Activated CD4-positive, CD25-positive, alpha-beta regulatory T cell (primary cell): ENCODE results near the gene FKBP4.
A peak's percentile ranks its signal among the peaks of the same experiment; 100 is the strongest.
"Not testable (repeated sequence)": the region's sequence is repeated elsewhere in the genome, so short reads cannot be mapped to it uniquely, and the experiment has no call there.

ENCODE experiments used
- DNase-seq, 4 experiments: peaks; one replicate each; lab custom pipeline; 2025; lab: John Stamatoyannopoulos, UW

Gene FKBP4, protein sequence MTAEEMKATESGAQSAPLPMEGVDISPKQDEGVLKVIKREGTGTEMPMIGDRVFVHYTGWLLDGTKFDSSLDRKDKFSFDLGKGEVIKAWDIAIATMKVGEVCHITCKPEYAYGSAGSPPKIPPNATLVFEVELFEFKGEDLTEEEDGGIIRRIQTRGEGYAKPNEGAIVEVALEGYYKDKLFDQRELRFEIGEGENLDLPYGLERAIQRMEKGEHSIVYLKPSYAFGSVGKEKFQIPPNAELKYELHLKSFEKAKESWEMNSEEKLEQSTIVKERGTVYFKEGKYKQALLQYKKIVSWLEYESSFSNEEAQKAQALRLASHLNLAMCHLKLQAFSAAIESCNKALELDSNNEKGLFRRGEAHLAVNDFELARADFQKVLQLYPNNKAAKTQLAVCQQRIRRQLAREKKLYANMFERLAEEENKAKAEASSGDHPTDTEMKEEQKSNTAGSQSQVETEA

DNA sequence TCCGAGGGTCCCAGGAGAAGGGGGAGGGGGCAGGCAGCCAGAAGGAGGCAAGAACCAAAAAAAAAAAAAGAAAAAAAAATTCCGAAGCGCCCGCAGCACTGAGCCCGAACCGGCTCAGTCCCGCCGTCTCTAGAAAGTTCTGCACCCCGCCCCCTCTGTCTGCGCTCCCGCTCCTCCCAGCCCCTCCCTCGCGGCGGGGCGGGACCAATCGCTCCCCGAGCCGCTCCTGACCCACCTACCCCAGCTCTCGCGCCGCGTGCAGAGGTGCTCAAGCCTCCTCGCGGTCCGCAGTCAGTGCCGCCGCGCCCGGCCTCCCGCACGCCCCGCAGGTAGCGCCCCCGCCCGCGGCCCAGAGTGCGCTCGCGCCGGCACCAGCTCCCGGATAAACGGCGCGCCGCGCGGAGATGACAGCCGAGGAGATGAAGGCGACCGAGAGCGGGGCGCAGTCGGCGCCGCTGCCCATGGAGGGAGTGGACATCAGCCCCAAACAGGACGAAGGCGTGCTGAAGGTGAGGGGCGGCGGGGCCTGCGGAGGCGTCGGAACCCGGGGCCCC is at the start of gene FKBP4:
TSS of gene FKBP4 (plus strand) at position 235 of the 554 bp plus-strand sequence. CDS start at position 405, 170 bp downstream.
- DNase-seq, result peak; percentile 65 to 80 (median 80)

DNA sequence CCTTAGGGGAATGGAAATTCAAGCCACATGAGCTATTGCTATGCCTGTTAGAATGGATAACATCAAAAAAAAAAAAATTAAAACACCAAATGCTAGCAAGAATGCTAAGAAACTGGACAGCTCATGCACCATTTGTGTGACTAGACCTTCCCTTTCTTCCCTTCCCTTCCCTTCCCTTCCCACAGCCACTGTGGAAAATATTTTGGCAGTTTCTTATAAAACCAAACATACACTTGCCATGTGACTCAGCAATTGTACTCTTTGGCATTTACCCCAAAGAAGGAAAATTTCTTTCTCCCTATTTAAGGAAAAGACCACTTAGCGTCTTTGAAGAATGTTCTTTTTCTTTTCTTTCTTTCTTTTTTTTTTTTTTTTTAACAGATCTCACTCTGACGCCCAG is 49.1 kb upstream of the FKBP4 start:
- no peak for DNase-seq

DNA sequence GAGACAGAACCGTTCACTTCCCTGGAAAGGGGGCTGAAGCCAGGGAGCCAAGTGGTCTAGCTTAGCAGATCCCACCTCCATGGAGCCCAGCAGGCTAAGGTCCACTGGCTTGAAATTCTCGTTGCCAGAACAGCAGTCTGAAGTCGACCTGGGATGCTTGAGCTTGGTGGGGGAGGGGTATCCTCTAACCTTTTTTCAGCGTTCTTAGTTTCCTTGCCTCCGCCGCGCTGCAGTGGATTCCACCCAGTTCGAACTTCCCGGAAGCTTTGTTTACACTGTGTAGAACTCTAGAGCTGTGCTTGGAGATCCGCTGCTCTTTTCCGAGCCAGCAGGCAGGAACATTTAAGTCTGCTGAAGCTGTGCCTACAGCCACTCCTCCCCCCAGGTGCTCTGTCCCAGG is 45.2 kb upstream of the FKBP4 start:
- no peak for DNase-seq

DNA sequence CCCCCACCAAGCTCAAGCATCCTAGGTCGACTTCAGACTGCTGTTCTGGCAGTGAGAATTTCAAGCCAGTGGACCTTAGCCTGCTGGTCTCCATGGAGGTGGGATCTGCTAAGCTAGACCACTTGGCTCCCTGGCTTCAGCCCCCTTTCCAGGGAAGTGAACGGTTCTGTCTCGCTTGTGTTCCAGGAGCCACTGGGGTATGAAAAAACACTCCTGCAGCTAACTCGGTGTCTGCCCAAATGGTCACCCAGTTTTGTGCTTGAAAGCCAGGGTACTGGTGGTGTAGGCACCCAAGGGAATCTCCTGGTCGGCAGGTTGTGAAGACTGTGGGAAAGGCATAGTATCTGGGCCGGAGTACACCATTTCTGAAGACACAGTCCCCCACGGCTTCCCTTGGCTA is 44.6 kb upstream of the FKBP4 start:
- no peak for DNase-seq

DNA sequence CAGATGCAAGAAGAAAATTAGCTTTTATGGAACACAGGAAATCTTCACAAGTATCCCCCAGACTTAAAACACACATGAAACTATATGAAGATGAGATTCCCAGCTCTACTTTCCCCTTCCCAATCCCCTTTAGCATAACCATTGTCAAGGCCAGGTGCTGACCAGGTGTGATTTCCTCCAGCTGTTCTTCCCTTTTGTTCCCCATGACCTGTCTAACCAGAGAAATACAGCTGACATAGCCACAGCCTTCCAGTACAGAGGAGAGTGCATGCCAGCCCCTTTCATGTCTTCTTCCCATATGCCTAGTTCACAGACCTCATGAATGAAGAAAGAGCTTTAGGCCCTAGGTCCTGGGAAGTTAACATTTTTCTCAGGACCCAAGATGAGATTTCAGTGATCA is 43.5 kb upstream of the FKBP4 start:
- no peak for DNase-seq

DNA sequence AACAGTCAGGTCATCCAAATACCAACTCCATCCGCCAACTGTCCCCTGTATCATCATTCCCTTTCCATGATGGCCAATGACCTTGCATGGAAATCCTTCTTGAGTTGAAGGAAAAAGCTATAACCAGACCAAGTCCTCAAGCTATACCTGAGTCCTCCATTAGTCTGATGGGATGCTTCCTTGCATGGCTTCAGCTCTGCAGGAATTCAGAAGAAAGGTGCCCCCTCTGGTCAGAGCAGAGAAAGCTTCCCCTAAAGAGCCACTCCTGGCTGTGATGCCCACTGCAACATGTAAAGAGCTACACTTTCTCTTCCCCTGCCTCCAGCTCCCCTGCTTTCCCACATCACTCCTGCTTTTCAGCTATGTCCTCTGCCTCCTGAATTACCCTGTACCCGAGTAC is 43.1 kb upstream of the FKBP4 start:
- DNase-seq, result no peak

DNA sequence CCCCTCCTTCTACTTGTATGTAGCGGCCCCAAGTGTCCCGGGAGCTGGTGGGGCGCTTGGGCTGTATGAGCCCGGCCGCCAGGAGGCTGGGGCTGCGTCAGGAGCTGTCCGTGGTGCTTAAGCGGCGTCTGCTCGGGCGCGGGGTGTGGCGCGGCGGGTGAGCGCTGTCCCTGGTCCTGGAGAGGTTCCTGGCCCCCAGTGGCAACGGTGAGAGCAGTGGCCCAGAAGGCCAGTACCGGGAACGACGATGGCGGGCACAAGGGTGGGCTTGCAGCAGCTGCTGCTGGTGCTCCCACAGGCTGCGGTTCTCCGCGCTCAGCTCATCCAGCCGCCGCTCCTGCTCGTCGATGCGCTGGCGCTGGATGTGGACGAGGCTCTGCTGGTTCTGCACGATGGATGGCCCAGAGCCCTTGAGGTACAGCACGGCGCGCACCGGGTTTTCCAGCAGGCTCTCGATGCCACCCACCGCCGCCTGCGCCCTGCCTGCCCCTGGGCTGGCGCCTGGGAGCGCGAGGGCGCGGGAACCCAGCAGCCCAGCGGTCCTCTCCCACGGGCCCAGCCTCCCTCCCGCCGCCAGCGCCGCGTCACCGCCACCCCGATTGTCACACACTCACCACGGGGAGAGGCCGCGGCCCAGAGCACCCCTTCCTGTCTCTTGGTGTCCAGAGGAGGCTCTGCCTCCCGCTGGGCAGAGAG is 41.9 kb upstream of the FKBP4 start:
- peak; percentile 36 to 49 (median 44) for DNase-seq

DNA sequence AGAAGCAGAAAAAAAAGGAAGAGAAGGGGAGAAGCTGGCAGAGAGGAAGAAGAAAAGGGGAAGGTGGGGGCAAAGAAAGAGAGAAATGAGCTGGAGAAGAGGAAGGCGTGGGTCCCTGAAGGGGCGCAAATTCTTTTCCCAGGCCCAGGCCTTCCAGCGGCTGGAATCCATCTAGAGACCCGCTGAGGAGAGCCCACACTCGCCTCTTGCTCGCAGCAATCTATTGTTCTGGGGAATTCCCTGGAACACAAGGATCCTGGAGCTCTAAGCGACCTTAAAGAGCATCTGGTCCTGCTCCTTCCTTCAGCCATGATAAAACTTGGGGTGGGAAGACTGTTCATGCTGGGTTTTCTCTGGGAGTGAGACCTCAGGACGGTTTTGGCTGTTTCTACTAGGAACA is 41.2 kb upstream of the FKBP4 start:
- no peak for DNase-seq

DNA sequence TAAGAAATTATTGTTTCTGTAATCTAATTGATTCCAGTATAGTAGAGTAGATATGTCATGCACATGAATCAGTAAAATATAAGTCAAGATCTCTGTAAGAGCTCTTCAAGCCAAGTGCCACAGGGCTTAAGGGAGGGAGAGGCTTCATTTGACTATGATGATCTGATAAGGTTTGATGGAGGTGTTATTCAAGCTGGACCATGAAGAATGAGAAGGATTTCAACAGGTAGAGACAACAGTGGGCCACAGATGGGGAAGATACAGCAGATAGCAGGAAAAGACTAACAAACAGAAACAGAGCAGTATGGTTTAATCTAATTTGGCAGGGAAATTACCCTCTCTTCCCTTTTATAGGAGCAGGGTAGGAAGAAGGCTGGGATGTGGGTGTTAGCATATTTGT is 40.6 kb upstream of the FKBP4 start:
- no peak for DNase-seq

DNA sequence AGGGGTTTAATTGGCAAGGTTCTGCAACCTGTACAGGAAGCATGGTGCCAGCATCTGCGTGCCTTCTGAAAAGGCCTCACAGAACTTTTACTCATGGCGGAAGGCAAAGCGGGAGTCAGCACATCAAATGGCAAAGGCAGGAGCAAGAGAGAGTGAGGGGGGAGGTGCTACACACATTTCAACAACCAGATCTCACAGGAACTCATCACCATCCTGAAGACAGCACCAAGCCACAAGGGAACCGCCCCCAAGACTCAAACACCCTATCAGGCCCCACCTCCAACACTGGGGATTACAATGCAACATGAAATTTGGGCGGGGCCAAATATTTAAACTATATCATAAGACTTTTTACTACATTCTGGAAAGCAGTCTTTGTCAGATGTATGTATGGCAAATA is 38.0 kb upstream of the FKBP4 start:
- no peak for DNase-seq

DNA sequence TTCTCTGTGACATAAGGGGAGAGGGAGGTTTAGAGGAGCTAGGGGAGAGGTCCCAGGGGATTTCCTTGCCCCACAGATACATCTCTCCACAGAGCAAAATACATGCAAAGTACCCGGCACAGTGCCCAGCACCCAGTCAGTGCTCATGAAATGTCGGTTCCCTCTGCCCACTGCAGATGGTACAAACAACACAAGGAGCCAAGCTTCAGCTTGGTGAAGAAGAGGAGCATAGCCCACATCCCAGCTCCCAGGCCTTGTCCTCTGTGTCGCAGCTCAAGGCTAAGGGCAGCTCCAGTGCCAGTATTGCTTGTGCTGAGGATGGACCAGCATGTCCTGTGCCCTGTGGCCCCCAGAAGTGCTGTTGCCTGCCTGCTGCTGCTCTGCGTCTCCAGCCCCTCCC is 35.0 kb upstream of the FKBP4 start:
- no peak for DNase-seq

DNA sequence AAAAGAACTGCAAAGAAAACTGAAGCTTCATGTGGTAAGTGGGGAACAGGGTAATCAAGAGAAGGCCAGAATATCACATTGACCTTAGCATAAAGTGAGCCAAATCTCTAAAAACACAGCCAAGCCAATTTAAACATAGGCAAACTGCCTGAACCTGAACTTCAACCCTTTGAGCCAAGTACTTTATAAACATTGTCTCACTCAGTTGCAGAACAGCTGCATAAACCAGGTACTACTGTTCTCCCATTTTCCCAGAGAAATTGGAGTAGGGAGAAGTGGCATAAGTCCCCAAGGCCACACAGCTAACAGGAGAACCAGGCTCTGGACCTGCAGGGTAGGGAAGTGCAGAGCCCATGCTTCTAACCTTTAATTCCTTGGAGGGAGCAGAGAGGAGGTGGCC is 30.4 kb upstream of the FKBP4 start:
- DNase-seq, result no peak

DNA sequence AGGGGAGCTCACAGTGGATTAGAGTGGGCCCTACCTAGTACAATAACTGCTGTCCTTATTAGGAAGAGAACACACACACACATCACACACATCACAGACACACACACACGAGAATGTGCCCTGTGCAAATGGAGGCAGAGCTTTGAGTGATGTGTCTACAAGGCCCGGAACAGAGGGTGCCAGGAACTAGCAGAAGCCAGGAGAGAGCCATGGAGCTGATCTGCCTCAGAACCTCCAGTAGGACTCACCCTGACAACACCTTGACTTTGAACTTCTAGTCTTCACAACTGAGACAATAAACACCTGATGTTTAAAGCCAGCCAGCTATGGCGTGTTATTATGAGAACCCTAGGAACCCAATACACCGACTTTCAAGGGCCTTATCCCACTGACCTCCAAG is 29.7 kb upstream of the FKBP4 start:
- DNase-seq, result no peak

DNA sequence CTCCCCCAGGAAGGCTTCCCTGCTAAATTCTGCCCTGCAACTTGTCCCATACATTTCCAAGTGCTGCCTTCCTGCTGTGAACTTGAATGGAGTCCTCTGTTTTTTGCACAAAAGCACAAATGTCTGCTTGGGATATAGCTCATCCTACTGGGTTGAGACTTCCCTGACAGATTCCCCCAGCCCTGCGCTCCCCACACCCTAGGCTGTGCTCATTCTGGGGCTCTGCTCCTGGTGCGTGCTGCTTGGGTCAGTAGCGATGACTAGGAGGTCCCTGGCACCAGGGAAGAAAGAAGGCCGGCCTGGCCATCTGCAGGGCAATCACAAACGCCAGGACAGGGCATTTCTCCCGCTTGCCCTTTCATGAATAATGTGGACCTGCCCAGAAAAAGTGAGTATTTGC is 29.2 kb upstream of the FKBP4 start:
- DNase-seq, result no peak

DNA sequence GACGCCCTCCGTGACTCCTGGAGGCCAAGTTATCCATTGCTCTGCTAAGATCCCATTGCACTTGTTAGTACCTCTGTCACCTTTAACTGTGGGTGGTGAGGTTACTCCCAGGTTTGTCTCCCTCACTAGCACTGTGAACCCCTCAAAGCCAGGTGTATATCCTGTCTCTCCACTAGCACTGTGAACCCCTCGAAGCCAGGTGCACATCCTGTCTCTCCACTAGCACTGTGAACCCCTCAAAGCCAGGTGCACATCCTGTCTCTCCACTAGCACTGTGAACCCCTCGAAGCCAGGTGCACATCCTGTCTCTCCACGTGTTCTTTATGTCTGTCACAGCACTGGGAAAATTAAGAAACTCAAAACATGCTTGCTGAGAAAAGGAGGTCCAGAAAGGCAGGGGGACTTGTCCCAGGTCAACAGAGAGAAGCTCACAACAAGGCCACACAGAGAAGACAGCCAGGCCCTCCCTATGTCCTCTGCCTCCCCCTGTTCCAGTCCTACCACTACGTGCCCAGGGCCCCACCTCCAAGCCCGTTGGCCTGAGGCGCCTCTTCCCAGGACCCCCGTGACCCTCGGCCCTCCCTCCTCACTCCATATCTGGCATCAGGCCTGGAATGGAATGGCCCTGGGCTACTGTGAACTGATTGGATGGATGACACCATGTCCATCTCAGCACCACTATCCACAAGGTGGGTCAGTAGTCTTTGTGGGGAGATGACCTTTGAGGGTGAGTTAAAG is 26.4 kb upstream of the FKBP4 start:
- DNase-seq, result no peak

DNA sequence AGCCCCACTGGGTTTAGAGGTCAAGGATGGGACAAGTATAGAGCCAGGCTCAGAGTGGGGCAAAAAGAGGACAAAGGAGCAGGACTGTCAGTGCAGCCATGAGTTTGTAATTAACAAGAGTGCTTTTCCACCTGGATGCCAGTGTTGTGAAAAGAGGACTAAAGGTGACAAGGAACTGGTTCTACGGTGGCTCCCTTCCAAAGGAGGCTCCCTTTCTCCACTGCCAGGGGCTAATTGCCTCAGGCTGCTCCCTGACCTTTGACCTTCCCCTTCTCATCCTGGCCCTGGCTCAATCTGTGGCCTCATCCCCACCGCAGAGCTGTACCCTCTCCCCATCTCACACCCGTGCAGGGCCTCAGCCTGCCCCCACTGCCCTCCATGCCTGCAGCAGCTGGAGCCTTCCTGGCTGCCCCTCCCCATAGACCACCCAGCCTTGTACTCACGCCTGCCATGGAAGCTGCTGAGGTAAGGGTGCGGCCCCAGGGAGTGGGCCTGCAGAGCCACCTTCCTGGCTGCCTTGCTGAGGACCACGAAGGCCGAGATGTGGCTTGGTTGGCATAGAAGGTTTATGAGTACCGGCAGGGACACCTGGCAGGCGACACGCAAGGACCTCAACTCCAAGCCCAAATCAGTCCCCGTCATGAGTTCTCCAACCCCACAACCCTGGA is 24.8 kb upstream of the FKBP4 start:
- DNase-seq, result no peak

DNA sequence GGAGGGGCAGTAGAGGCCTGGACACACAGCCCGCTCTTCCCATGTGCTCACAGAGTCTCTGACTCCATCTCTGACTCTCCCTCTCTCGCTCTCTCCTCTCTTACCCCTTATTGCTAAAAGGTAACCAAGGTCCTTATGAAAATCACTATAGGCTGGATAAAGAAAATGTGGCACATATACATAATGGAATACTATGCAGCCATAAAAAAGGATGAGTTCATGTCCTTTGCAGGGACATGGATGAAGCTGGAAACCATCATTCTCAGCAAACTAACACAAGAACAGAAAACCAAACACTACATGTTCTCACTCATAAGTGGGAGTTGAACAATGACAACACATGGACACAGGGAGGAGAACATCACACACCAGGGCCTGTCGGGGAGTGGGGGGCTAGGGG is 24.2 kb upstream of the FKBP4 start:
- not testable (repeated sequence) for DNase-seq

DNA sequence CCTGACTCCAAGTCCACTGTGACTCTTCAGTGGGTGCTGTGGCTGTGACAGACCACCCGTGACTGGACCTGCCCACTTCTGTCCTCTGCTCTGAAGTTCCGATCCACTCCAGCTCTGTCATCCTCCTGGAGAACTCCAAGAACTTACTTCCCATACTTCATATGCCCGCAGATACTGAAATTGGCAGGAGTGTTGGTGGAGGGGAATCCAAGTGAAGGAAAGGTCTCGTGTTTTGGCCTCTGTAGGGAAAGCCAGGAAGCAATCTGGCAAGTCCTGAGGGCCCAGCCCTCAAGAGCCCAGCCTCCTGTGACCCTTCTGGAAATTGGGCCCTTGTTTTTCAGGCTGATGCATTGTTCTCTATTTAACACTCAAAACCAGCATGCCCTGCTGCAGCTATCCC is 22.4 kb upstream of the FKBP4 start:
- no peak for DNase-seq

DNA sequence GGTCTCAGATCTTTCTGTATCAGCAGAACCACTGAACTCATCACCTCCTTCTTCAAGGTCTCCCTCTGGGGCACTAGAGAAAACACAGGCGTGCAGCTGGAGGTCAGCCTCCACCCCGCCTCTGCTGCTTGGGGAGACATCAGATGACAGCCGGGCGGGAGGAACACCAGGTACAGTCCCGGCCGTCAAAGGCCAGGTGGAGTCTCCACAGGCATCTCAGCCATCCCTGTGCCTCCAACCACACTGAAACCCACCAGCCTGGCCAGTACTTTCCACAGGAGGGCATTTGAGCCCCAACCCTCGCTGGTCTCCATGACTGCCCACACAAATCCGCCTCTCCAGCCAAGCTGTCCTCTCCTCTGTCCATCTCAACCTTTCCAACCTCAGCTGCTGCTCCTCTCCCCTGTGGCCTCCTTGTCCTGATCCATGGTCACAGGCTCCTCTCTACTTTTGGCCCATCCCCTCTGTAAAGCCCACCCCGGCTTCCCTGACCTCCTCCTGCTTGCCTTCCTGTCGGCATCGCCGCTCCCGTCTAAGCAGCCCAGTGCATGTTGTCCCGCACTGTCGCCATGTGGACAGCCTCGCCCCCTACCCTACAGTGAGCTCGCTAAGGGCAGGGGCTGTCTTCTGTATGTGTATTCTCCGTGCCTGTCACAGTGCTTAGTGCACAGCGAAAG is 21.4 kb upstream of the FKBP4 start:
- no peak for DNase-seq

DNA sequence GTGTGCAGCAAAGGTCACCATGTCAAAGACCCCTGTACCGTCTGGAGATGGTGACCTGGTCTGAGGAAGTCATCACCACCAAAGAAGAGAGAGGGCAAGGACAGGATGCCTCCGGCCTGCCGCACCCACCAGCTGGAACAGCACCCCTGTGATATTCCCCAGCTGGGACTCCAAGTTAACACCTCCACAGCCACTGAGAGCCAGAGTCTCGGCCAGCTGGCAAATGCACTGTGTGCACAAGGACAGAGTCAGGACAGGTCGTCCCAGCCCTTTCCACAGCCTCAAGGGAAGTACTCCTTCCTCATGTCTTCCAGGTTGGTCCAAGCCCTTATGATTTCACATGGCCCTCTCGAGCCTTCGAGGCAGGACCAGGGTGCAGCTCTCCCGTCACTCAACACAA is 19.3 kb upstream of the FKBP4 start:
- no peak for DNase-seq

DNA sequence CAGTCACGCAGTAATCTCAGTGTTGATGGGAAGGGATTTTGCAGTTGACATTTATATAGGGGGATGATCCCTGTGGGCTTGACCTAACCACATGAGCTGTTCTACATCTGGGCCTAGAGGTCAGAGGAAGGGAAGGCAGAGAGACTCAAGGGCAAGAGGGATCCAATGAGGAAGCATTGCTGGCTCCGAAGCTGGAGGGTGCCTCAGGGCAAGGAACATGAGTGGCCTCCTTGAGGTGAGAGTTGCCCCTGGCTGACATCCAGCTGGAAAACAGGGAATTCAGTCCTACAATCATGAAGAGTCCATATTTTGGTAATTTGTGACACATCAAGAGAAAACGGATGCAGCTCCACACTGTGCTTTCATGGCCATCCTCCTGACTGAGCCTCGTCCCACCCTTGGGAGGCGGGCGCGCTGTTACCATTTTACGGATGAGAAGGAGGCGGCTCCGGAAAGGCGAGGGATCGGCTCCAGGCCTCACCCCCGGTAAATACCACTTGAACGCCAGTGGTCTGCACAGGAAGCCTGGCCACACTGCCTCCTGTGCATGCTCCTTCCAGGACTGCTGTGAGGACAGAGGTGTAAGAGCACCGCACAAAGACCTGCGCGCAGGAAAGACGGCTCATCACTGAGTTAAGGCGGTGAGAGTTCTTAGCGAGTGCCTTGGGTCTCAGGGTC is 18.5 kb upstream of the FKBP4 start:
- no peak for DNase-seq
